Esophagus (tissue), 2 donors: ENCODE measurements around the gene RHOF. TPM values are rescaled to one million over a fixed set of nuclear protein-coding genes. Genes with fewer than 3 reads are reported as not detected.

Experiments
- H3K27ac ChIP-seq, 2 donors: one replicate each; pipeline ENCODE4 v1.5.1; 2013; ENCODE audit warnings: low read depth in 2 of 2, mild to moderate bottlenecking in 2 of 2, inconsistent platforms in 1 of 2, low read length in 1 of 2, moderate library complexity in 1 of 2
- H3K27me3 ChIP-seq, 2 donors: one replicate each; pipeline ENCODE4 v1.6.1; 2013; ENCODE audit warnings: low read length in 2 of 2, control low read depth in 1 of 2, mild to moderate bottlenecking in 1 of 2; ENCODE audit not compliant: insufficient read depth in 2 of 2, control insufficient read depth in 1 of 2
- H3K36me3 ChIP-seq, 2 donors: one replicate each; pipeline ENCODE4 v1.6.1; 2013; ENCODE audit warnings: low read length in 1 of 2; ENCODE audit not compliant: control insufficient read depth in 2 of 2, insufficient read depth in 2 of 2
- H3K4me1 ChIP-seq, 2 donors: one replicate each; pipeline ENCODE4 v1.6.1; 2013; ENCODE audit warnings: low read length in 1 of 2; ENCODE audit not compliant: control insufficient read depth in 2 of 2, insufficient read depth in 2 of 2
- H3K4me3 ChIP-seq, 2 donors: one replicate each; pipeline ENCODE4 v1.5.1; 2013; ENCODE audit warnings: low read length in 2 of 2, mild to moderate bottlenecking in 2 of 2, low read depth in 1 of 2, moderate library complexity in 1 of 2
- H3K9me3 ChIP-seq, 2 donors: one replicate each; pipeline ENCODE4 v1.6.1; 2013; ENCODE audit warnings: mild to moderate bottlenecking in 2 of 2, low read depth in 1 of 2, low read length in 1 of 2, moderate library complexity in 1 of 2; ENCODE audit not compliant: control insufficient read depth in 2 of 2, insufficient read depth in 1 of 2
- WGBS, 2 donors: extraction: QIAGEN DNeasy Blood & Tissue Kit; methylation state at CpG; one replicate each; pipeline ENCODE4 v1.1.7; 2013; 5-methylcytosine and 5-hydroxymethylcytosine counted together
- polyA plus RNA-seq, 2 donors: library from polyadenylated mRNA; stranded (reverse); fragments of 200-250 nt; gene quantifications; one replicate each; pipeline ENCODE4 v1.2.3, GENCODE V29; 2013
- donor health status: healthy with polysubstance abuse.
- donor health status: Bipolar disorder and iron deficiency.

RHOF gene
- polyA plus RNA-seq, 2 donors, result 5.8 to 6.4 TPM

DNA sequence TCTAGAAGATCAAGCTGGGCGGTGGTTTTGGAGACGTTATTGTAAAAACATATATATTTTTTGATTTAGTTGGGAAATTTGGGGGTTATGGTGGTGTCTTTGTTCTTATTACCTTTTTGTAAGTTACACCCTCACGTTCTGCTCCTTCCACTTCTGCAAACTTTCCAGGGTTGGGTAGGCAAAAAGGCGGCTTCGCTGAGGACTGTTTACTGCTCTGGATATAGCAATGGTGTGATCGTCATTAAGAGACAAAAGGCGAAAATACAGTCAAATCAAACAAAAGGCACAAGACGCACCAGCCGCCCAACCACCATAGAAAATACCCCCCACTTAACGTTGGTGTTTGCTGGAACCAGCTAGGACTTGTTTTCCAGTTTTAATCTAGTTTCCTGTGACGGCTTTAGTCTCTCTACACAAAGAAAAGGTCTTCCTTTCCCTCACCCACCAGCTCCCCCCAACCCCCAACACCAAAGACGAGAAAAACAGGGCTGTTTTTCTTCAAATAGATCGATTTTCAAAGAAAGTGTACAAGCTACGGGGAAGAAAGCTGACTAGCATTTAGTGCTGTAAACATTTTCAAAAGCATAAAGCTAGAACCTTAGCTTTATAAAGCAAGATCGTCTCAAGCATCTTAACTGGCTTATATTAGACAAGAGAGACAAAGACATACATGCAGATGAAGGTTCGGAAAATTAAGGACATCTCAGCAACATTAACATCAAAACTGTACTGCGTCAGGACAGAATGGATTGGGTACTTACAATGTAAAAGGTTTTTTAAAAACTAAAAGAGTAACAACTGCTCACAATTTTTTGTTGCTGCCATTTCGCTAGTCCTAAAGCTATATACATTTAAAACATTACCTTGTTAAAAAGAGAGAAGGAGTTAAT is 8.4 kb upstream of the RHOF start:
- Histone ChIP-seq H3K9me3 (no peaks in the 10 kb centered on the region), H3K27ac (peak overlapping the region; percentile 99 to 100), H3K36me3 (peaks cover 0 to 4% of the 10 kb centered on the region in 2 donors), H3K4me1 (peaks cover 10 to 22% of the 10 kb centered on the region in 2 donors), H3K27me3 (no peaks in the 10 kb centered on the region), H3K4me3 (peak overlapping the region; percentile 71 to 88)
- WGBS, 2 donors, result 3% methylated on average over 18 of the region's 18 CpGs

DNA sequence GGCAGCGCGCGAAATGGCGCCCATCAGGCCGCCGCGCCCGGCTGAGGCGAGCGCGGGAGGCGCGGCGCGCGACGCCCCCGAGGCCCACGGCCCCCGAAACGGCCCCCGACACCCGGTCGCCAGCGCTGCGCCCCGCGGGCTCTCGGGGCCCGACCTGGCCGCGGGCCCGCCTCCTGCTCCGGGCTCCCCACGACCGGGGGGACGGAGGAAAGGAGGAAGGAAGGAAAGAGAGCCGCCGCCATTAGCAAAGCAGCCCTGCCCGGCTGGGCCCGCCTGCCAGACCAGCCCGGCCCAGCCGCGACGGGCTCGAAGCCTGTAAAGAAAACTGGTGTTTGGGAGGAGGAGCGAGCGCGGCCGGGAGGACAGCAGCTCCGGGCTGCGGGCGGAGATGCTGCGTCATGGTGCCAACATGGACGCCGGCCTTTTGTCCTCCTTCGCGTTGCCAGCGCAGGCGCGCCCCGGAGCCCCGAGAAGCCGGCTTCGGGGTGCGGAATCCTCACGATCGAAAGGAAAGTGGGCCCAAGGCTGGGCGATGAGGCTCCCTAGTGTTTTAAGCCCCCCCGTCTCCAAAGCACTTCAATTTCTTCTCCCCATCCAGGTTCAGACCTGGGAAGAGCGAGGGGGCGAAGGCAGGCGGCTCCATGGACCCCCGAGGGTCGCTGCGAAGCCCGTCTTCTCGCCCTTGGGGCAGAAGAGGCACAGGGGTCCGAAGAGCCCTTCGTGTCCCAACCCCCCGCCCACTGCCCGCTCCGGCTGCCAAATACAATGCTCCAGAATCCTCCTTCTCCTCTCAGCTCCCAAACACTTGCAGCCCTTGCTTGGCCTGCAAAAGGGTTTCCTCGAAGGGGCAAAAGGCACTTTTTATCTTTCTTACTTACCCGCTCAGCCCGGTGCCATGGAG is 7.5 kb upstream of the RHOF start:
- Histone ChIP-seq H3K36me3 (peaks cover 0 to 3% of the 10 kb centered on the region in 2 donors), H3K9me3 (no peaks in the 10 kb centered on the region), H3K4me1 (peaks cover 4 to 23% of the 10 kb centered on the region in 2 donors), H3K27ac (peak overlapping the region; percentile 99 to 100), H3K4me3 (peak overlapping the region; percentile 71 to 88), H3K27me3 (no peaks in the 10 kb centered on the region)
- 1% methylated on average over 82 to 86 of the region's 86 CpGs for WGBS, 2 donors

DNA sequence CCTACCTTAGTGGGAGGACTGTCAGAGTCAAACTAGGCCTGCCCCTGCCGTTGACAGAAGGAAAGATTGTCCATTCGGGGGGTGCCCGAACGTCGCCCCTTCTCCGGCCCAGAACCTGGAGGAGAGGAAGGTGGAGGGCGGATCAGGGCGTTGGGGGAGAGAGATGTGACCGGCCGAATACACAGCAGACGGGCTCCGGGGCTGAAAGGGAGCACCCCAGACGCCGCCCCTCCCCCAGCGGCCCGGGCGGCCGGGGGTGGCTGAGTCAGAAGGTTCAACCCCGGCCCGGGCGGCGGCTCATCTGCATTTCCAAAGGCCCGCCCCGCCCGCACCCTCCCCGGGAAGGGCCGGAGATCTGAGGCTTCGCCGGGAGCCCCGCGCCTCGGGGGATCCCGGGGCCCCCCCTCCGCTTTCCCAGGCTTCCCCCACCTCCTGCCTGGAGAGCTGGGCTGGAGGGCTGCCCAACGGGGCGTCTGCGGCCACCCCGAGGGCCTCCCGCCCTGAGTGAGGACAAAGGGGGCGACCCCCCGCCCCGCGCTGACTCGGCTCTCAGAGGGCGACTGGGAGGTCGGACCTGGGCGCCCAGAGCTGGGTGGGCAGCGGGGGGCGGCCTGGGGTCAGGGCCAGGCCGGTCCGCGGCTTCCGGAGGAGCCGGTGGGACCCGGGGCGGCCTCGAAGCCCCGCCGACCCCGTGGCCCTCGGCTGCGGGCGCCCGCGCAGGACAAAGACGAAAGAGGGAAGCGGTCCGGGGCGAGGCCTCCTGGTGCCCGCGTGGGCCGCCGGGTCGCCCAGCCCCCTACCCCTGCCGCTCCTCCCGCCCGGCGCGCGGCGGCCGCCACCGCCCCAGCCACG is 6.6 kb upstream of the RHOF start:
- 0 to 1% methylated on average over 49 to 84 of the region's 84 CpGs for WGBS, 2 donors
- Histone ChIP-seq H3K4me3 (peak overlapping the region; percentile 71 to 88), H3K27me3 (no peaks in the 10 kb centered on the region), H3K27ac (peak overlapping the region; percentile 99 to 100), H3K4me1 (peaks cover 2 to 26% of the 10 kb centered on the region in 2 donors), H3K9me3 (no peaks in the 10 kb centered on the region), H3K36me3 (peaks cover 0 to 10% of the 10 kb centered on the region in 2 donors)

DNA sequence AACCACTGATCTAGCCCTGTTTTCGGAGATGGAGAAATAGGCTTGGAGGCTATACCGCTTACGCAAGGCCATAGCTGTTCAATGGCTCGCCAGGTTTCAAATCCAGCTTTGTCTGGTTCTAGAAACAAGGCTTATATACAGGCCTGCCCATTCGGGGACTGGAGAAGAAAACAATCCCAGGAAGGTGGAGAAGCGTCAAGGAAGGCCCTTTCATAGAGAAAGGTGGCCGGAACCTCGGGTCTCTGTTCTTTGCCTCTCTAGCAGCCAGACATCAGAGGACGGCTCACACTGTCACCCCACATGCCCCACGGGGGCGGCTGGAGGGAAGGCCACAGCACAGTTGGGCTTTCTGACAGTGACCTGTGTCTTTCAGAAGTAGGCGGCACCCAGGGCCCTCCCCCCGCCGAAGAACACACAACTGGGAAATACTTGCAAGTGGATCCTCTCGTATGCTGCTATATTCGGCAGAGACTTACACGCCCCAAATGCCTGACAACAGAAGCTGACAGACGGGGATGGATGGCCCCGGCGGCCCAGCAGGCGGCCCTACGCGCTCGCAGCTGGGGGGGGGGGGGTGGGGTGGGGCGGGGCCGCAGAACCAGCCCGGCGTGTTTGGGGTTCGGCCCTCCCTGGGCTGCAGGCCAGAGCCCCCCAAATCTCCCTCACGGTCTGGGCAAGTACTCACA is 5.8 kb upstream of the RHOF start:
- Histone ChIP-seq H3K27ac (peak overlapping the region; percentile 99 to 100), H3K4me3 (peak overlapping the region; percentile 71 to 88), H3K36me3 (peaks cover 0 to 10% of the 10 kb centered on the region in 2 donors), H3K27me3 (no peaks in the 10 kb centered on the region), H3K9me3 (no peaks in the 10 kb centered on the region), H3K4me1 (peaks cover 2 to 30% of the 10 kb centered on the region in 2 donors)
- 8 to 9% methylated on average over 26 to 30 of the region's 30 CpGs for WGBS, 2 donors

- no peaks in the 10 kb centered on the region for H3K27me3 ChIP-seq
- H3K4me1 ChIP-seq, result peaks cover 2 to 35% of the 10 kb centered on the region in 2 donors
- peaks cover 0 to 10% of the 10 kb centered on the region in 2 donors for H3K36me3 ChIP-seq
- peak overlapping the region; percentile 99 to 100 for H3K27ac ChIP-seq
- peak overlapping the region; percentile 42 to 88 for H3K4me3 ChIP-seq
- WGBS, 2 donors, result 34 to 39% methylated on average over 10 of the region's 10 CpGs
- no peaks in the 10 kb centered on the region for H3K9me3 ChIP-seq
Observed at GRCh38 chr12:121798787-121799155, 5.3 kb upstream of the RHOF start.

GRCh38 chr12:121797937-121798786 is 4.7 kb upstream of the RHOF start:
- Histone ChIP-seq H3K9me3 (no peaks in the 10 kb centered on the region), H3K36me3 (peaks cover 0 to 10% of the 10 kb centered on the region in 2 donors), H3K27me3 (no peaks in the 10 kb centered on the region), H3K27ac (peak overlapping the region; percentile 99 to 100), H3K4me1 (peaks cover 2 to 36% of the 10 kb centered on the region in 2 donors), H3K4me3 (peak overlapping the region; percentile 42 to 88)
- WGBS, 2 donors, result 21 to 25% methylated on average over 19 of the region's 19 CpGs

GRCh38 chr12:121796855-121797751 is 3.6 kb upstream of the RHOF start:
- Histone ChIP-seq H3K27ac (peak overlapping the region; percentile 99 to 100), H3K4me1 (peaks cover 2 to 36% of the 10 kb centered on the region in 2 donors), H3K27me3 (no peaks in the 10 kb centered on the region), H3K9me3 (no peaks in the 10 kb centered on the region), H3K36me3 (peaks cover 0 to 10% of the 10 kb centered on the region in 2 donors), H3K4me3 (peak overlapping the region; percentile 42 to 88)
- WGBS, 2 donors, result 16 to 18% methylated on average over 39 of the region's 39 CpGs
